Activated CD4-positive, CD25-positive, alpha-beta regulatory T cell (primary cell): Measurements from ENCODE around the gene HMCN2.
"Not testable (repeated sequence)": the region's sequence is repeated elsewhere in the genome, so short reads cannot be mapped to it uniquely, and the experiment has no call there.

Experiments
- DNase-seq, 4 experiments: peaks; one replicate each; lab custom pipeline; 2025; lab: John Stamatoyannopoulos, UW

The HMCN2 gene

GRCh38 chr9:130330202-130330862 lies 64.8 kb downstream of the HMCN2 start:
- DNase-seq = no peak

- DNase-seq = no peak
These were observed 65.5 kb downstream of the HMCN2 start for GRCh38 chr9:130331061-130331460.

DNA sequence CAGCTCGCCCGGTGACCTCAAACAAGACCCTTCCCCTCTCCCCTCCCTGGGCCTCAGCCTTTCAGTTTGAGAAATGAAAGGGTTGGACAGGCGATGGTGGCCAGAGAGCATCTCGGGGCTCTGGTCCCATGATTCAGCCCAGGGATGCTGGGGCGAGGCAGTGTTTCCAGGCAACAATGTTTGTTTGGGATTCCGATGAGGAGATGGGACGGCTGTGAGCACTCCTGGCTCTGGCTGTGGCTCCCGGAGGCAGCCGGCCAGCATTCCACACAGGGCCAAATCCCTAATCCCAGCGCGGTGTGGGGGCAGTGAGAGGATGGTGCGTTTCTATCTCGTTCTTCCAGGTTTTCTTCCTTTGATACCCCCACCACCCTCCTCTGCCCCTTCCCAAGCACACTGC lies 66.0 kb downstream of the HMCN2 start:
- DNase-seq = no peak

DNA sequence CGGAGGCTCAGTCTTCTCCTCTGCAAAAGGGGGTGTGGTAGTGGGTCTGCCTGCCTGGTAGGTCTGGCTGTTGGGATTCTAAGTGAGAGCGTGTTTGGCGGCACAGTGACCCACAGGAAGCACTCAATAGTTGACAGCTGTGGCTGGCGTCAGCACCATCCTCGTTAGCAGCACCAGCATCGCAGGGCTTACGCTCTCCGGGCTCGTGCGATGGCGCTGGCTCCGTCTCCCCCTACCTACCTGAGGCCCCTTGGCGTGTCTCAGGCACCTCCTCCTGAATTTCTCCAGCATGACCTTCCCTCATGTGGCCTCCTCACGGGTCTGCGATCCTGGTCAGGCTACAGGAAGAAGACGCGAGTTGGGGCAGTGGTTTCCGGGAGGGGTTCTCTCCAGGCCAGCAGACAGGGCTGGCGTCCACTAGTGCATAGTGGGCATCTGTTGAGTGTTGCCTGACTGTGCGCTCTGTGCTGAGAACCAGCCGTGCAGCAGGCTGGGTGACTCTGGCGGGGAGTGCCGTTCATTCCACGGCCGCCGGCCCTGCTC lies 66.9 kb downstream of the HMCN2 start:
- no peak for DNase-seq

GRCh38 chr9:130333041-130333711 lies 67.6 kb downstream of the HMCN2 start:
- no peak for DNase-seq

GRCh38 chr9:130333712-130334062 lies 68.1 kb downstream of the HMCN2 start:
- no peak for DNase-seq

DNA sequence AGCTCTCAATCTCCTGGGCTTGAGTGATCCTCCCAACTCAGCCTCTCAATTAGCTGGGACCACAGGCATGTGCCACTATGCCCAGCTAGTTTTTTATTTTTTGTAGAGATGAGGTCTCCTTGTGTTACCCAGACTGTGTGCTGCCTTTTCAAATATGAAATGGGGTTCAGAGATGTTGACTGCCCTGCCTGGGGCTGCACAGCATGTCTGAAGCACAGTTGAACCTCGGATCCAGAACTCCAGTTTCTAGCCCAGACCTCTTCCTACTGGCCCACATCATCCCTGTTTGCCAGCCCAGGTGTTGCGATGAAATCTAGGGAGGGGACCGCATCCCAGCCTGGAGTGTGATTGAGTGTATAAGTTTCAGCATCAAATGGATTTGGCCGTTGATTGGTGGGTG lies 69.4 kb downstream of the HMCN2 start:
- DNase-seq = no peak

DNA sequence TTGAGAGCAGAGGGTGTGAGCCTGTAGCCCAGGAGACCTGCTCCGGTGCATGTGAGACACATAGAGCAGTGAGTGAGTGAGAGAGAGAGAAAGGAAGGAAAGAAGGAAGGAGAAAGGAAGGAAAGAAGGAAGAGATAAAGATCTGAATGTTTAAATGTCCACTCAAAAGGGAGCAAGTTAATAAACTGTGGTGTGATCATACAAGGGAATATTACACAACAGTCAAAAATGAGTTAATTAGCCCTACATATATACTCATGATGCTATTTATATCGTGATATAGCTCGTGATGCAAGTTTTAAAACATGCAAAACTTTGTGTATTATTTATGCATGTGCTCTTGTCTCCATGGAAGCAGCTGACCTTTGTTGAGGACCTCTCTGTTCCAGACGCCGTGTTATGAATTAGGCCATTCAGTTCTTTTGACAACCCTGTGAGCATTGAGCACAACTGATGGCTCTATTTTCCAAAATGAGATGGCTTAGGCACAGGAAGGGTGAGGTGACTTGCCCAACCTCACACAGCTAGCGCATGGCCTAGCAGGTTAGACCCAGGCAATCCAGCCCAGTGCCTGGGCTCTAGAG lies 70.6 kb downstream of the HMCN2 start:
- DNase-seq = no peak

GRCh38 chr9:130336885-130337284 lies 71.3 kb downstream of the HMCN2 start:
- no peak for DNase-seq

- no peak for DNase-seq
These were observed 71.8 kb downstream of the HMCN2 start for GRCh38 chr9:130337318-130337717.

GRCh38 chr9:130337784-130338380 lies 72.3 kb downstream of the HMCN2 start:
- DNase-seq = no peak

GRCh38 chr9:130338891-130339290 lies 73.3 kb downstream of the HMCN2 start:
- DNase-seq = not testable (repeated sequence)

- DNase-seq = no peak
These were observed 73.7 kb downstream of the HMCN2 start for GRCh38 chr9:130339306-130339705.

DNA sequence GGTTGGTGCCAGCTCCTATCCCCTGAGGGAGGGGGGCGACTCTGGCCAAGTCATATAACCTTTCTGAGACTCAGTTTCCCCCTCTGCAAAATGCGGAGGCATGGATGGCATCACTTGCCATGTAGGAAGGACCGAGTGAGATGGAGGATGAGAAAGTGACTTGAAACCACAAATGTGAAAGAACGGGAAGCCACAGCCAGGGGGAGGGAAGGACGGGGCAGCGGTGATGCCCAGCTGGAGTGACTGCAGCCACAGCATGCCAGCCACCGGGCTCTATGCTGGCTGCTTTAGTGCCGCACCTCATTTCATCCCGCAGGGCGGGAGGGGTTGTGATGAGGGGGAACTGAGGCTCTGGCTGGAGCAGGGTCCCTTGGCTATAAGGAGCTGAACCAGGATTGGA lies 74.5 kb downstream of the HMCN2 start:
- DNase-seq = no peak

- DNase-seq = not testable (repeated sequence)
These were observed 75.0 kb downstream of the HMCN2 start for GRCh38 chr9:130340557-130340956.

DNA sequence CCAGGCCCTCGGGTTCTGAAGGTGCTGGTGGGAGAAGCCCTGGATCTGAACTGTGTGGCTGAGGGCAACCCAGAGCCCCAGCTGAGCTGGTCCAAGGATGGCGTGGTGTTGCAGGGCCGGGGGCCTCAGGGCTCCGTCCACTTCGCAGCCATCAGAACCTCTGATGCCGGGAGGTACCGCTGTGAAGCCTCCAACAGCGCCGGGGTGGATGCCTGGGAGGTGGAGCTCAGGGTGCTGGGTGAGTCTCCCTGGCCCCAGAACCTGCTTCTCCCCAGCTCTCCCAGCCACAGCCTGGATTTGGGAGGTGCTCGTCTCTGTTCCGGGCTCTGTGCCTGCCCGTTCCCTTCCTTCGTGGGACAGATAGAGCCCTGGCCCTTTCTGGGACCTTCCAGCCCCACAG lies 75.6 kb downstream of the HMCN2 start:
- DNase-seq = no peak

GRCh38 chr9:130341839-130342713 lies 76.5 kb downstream of the HMCN2 start:
- DNase-seq = no peak

GRCh38 chr9:130342714-130343085 lies 77.1 kb downstream of the HMCN2 start:
- no peak for DNase-seq

DNA sequence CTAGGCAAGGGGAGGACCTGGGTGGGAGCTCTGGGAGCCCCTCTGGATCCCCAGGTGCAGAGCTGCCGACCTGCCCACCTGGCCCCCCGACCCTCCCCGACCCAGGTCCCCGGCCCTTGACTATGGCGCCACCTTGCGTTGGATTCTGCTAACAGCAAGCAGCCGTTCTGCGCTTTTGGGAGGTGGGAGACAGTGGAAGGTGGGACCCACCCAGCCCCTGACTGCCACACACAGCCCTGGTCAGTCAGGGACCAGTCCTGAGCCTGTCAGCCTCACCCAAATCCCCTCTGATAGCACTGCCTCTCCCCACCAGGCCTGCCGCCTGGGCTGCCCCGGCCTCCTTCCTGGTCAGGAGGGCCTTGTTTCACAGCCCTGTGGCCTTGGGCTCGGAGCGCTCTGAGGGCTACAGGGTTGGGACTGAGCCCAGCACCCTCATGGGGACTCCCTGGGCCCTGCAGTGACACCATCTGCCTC lies 77.9 kb downstream of the HMCN2 start:
- no peak for DNase-seq

- DNase-seq = no peak
These were observed 78.8 kb downstream of the HMCN2 start for GRCh38 chr9:130344366-130344765.

DNA sequence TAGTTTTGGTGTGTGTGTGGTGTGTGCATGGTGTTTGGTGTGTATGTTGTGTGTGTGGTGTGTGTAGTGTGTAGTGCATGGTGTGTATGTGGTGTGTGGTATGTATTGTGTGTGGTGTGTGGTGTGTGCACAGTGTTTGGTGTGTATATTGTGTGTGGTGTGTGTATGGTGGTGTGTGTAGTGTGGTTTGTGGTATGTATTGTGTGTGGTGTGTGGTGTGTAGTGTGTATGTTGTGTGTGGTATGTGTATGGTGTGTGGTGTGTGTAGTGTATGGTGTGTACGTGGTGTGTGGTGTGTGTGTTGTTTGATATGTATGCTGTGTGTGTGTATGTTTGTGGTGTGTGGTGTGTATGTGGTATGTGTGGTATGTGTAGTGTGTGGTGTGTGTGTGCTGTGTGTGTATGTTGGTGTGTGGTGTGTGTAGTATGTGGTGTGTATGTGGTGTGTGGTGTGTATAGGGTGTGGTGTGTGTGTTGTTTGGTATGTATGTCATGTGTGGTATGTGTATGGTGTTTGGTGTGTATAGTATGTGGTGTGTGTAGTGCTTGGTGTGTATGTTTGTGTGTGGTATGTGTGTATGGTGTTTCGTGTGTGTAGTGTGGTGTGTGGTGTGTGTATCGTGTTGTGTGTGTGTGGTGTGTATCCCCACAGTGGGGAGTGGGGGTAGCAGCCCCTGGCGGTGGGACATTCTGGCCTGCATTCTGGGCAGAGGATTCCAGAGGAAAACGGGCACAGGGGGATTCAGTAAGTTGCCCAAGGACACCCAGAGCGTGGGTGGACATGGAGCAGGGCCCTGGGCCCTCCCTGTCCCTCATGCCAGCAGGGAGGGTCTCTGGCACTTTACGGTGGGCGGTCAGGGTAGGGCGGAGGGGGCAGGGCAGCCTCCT lies 79.7 kb downstream of the HMCN2 start:
- DNase-seq = no peak
